Measurements from ENCODE around the gene CCDC27.

The CCDC27 gene

DNA sequence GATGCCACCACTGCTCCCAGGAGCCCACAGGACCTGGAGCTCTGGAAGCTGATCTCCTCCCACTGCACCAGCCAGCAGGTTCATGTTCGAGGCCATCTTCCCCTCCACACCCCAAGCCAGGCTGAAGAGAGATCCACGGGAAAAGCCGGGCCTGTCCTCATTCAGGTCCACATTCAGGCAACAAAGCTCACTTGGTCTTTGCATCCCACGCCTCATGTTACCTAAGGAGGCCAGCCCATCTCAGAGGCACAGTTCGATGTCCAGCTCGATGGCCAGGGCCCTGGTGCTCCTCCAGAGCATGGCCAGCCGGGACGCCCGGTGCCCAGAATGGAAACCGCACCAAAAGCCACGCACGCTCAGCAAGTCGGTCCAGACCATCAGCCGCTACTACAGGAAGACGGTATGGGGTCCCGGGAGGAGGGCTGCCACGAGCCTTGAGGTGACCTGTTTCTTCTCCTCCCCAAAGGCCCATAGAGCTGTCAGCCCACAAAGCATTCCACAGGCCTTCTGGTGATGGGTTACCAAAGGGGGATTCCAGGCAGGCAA lies at the start of gene CCDC27:
CCDC27 (plus strand) TSS at position 51 of the 546 bp plus-strand sequence; CDS start at position 83, 32 bp downstream.
- DNase-seq = no peak

DNA sequence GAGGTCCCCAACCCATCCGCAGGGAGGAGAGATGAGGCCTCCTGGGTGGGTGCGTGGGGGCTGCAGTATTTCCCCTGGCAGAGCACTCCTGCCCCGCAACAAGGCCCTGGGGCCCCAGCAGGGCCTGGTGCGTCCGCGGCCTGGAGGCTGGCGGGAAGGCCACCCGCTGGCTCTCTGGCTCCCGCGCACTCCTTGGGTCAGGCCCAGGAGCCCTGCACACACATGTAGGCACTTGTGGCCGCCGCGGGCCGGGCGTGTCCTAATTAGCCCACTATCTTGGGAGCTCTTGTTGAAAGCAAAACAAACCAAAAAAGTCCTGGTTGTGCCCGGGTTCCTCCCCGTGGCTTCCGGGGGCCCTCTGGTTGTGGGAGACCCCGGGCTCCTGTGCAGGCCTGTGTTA lies 49.7 kb upstream of the CCDC27 start:
- no peak for DNase-seq

DNA sequence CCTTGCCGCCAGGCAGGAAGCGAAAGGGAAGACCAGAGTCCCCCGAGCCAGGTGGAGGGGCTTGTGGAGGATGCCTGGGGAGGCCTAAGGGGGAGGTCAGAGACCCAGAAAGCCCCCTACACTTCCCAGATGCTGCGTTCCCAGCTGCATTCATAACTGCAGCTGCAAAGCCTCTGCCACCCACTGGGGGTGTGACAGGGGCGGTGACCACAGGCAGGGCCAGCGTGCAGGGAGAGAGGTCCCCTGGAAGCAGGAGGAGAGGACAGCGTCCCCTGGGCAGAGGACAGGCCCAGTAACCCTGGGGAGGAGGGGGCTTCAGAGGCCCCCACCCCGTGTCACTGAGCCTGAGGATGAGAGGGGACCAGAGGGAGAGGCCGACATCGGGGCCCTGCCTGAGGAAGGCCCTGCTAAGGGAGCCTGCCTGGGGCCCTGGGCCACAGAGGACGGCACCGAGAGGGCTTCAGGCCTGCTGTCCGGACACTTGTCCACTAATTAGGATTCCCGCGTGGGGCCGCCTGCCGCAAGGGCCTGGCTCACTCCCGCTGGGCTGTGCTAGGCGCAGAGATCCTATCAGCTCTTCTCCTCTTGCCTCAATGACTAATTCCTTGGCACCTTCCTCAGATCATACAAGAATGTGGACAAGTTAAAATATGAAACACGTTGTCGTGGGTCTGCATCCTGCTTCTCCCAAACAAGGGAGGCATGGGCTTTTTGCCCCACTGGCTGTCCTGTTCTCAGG lies 49.1 kb upstream of the CCDC27 start:
- DNase-seq = no peak

DNA sequence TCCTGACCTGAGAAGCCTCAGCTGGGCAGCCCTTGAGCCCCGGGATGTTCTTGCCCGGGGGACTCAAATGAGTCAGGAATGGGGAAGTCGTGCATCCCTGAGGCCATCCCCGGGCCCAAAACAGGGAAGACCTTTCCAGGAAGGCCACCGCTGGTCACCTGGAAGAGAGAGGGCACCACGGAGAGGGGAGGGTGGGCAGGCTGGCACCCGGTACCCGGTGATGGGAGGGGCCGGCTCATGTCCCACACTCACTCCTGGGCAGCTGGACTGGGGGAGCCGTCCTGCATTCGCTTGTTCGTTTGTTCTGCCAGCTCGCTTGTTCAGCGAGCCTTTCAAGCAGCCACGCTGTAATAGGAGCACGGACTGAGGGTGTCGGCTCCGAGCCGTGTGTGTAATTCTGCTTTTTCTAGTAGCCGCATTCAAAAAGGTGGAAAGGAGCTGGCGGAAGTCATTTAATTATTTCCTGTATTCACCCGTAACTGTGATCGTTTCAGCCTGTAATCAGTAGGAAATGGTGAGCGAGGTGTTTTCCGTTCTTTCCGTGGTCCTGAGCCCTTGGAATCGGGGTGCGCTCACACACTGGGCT lies 48.4 kb upstream of the CCDC27 start:
- no peak for DNase-seq

DNA sequence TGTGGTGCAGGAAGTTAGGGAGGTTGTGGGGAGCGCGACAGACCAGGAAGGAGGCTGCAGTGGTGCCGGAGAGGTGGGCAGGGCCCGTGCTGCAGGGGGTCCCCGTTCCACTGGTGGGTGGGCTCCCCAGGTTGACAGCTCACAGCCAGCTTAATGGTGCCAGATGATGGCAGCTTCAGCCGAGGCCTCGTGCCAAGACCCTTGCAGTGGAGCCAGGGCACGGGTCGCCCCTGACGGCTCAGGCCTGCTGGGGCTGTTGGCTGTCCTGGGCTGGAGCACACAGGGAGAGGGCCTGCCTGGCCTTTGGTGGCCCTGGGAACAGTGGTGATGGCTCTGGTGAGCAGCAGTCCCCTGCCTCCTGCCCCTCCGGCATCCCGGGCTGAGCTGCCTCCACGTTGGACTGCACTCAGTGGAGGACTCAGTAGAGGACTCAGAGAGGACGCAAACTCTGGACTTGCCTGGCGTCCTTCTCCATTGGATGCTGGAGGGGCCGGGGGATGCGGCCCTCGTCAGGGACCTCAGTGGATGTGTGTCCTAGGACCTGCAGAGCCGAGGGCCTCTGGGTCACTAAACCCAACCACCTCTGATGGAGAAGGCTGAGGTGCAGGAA lies 46.8 kb upstream of the CCDC27 start:
- no peak for DNase-seq

DNA sequence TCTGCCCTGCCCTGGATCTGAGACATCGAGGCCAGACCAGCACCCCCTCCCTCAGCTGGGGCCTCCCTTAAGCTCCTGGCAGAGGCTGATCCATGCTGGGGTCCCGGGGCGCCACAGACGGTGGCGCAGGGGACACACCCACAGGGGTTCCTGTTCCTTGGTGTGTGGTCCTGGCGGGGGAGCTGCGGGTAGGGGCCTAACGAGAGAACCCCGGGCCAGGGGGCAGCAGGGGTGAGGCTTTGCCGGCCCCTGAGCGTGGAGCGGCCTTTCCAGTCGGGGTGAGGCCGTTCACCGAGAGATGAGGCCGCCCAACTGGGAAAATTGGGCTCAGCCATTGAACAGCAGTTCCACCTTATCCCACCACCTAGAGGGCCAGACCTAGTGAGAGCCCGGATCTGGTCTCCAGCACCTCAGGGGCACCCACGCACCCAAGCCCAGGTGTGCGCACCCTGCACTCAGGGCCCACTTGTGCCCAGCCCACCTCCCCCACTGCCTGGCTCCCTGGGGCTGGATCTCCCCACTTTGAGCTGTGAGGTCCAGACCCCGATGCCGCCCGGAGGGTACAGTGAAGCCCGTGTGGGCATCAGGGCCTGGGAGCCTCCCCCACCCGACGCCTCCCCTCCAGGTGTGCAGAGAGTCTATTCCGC lies 45.5 kb upstream of the CCDC27 start:
- DNase-seq = no peak

DNA sequence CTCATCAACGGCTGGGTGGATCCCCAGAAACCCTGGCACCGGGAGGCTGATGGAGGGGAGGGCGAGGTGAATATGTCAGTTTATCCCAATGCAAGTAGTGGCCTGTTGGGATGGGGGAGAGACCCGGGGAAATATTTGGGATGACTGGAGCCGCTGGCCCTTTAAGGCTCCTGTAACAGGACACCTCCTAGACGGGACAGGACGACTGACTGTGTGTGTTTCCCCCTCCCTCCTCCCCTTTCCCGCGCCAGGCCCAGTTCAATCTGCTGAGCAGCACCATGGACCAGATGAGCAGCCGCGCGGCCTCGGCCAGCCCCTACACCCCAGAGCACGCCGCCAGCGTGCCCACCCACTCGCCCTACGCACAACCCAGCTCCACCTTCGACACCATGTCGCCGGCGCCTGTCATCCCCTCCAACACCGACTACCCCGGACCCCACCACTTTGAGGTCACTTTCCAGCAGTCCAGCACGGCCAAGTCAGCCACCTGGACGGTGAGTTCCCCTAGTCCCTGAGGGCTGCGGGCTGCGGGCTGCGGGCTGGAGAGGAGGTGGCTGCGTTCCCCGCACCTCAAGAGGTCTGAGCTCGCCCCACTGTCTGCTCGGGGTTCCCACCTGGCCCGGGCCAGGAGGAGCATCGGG lies 44.8 kb upstream of the CCDC27 start:
- DNase-seq = no peak

DNA sequence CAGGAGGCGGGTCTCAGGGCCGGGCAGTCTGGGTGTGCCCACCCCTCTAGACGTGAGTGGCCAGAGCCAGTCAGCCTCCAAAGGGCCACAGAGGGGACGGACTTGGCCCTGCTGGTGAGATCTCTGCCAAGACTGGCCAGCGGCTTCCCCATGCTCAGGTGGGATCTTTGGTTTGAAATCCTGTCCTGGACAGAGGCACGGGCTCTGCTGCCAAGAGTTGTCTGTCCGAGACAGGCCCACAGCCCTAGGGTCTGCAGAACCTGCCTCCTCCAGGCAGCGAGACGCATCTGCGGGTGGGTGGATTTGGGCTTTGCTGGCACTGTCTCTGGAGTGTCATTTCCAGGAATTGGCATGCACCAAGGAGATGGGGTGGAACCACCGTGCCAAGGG lies 44.3 kb upstream of the CCDC27 start:
- no peak for DNase-seq

DNA sequence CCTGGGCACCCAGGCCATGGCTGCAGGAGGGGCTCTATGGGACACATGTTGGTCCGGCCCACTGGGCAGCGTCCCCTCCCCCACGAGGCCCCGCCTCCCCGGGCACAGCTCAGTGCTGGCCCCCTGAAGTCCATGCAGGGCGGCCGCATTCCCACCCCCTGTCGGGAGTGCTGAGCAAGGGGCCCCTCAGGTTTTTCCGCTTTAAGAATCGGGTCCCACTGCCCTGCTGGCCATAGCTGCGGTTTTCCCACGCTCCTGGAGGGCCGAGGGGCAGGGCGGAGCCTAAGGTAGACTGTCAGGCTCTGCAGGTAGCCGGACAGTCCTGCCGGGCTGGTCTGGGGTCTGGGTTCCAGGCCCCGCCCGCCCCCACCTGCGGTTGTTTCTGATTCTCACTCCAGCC lies 43.5 kb upstream of the CCDC27 start:
- DNase-seq = no peak

DNA sequence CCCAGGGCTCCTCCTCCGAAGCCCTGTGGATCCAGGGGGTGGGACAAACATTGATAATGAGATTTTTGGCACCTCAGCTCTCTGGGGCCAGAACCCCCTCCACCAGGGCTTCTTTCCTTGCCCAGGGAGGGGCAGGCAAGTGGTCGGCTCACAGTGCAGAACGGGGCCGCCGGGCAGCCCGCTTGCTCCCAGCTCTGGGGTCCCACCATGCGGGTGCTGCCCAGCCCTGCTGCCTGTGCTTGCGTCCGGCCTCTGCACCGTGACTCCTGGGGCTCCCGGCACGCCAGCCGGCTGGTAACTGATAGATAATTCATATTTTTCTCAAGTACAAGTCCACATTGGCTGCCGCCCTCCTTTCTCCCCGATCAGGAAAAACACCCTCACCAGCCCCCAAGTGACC lies 42.0 kb upstream of the CCDC27 start:
- DNase-seq = no peak

DNA sequence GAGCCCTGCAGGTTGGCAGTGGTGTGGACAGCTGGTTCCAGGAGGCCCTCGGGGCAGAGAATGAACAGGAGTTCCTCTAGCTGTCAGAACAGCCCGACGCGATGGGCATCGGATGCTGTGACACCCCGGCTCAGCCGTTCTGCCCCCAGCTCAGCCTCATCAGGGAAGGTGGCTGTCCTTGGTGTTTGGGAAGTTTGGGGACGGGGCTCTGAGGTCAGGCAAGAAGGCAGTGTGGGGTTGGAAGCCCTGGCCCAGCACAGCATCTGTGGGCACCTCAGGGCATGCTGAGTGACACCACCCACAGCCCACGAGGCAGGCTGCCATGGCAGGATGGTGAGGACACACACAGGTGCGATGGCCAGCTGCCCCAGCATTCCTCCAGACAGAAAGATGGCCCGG lies 40.9 kb upstream of the CCDC27 start:
- DNase-seq = no peak

DNA sequence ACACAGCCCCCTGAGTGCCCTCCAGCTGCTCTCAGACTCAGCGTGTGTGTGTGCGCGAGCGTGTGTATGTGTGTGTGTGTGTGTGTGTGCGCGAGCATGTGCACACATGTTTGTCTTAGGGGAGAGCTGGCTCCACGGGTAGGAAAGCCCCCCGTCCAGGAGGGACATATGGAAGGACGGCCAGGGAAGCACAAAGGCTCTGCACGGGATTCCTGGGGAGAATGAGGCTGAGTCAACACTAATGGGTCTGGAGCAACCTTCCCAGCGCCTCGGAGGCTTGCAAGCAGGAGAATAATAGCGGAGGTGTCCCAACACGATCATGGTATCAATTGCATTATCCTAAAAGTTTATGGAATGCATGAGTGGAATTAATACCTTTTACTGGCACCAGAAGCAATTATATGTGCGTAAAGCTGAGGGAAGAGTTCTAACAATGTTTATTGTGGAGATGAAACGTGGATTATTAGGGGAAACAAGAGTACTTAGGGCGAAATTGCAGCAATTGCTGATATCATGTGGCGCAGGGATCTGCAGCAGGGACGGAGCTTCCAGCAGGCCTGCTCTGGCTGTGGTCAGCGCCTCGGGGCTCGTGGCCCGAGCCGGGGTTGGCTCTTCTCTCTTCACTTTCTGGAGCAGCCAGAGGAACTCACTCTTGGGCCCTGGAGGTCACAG lies 40.3 kb upstream of the CCDC27 start:
- no peak for DNase-seq

DNA sequence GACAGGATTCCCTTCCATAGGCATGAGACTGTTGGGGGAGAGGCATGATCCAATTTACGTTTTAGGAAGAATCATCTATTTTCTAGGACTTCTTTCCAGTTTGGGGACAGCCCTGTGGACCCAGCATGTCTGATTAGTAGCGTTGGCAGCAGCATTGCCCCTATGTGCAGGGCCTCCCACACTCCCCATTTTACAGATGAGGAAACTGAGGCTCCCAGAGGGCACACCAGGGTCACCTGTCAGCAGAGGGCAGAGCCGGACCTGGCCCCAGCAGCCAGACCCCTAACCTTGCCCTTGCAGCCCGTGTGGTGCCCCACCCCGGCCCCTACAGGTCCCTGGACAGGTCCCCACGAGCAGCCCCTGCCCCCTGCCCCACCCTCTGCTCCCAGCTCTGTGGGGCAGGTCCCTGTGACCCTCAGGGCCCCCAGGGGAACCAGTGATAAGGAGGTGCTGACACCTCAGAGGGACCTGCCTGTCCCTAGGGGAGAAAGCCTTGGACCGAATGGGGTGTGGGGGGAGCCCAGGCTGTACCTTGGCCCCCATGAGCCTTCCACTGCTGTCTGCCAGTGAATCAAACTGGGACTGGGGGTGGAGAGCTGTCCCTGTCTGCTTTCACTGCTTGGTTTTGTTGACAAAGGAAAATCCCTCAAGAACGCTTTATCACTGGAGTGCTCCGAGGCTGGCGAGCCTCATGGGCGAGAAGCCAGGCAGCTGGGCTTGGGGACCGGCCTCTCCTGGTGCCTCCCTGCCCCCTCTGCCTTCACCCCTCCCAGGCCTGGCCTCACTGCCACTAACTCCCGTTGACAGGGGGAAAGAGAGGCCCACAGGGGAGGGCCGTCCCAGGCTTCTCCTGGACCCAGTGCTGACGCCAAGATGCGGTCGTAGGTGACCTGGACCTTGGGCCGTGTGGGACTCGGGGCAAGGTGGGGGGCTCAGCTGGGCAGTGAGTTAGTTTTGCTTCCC lies 39.4 kb upstream of the CCDC27 start:
- no peak for DNase-seq

DNA sequence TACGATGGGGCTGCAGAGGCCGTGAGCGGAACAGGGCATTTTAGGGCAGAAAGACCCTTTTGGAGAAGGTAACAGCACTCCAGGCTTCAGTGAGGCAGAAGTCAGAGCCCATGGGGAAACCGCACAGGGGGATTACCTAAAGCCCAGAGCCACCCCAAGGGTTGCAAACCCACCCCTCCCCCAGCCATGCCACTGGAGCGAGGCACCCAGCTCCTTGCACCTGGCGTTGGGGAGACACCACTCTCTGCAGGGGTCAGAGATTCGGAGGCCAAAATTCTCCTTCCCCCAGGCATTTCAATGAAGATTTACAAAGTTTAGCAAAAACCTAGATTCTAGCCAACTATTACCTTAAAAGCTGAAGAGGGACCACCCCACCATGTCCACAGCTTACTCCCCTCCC lies 38.4 kb upstream of the CCDC27 start:
- no peak for DNase-seq

DNA sequence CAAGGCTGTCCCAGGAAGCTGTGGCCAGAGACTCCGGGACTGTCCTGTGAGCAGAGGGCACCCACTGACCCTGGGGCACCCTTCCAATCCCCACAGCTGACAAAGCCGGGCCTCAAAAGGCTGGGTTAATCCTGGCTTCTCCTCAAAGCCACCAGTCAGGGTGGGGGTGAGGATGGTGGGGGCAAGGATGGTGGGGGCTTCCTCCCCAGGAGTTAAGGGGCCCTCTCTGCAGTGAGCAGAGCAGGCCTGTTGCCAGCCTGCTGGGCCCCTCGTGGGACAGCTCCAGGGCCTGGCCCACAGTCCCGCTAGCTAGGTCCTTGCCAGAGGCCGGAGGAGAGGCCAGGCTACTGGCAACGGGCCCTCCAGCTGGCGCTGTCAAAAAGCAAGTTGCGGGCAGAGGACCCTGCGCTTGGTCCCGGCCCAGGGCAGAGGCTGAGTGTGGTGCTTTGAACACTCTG lies 37.9 kb upstream of the CCDC27 start:
- DNase-seq = no peak

DNA sequence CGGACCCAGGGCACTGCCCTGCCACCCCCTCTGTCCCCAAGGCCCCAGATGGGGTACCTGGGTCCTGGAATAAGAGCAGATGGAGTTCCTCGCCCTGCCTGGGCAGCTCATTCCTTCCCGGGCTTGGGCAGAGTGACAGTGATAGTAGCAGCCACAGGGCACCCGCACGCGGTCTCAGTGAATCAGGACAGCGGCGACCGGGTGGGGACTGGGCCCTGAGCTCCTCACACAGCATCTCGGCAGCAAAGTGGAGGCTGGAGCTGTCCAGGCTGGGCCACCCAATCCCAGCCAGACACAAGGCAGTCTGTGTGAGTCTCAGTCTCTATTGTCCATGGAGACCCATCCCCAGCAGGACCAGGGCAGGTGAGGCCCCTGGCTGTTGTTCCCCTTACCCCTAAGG lies 37.4 kb upstream of the CCDC27 start:
- no peak for DNase-seq

DNA sequence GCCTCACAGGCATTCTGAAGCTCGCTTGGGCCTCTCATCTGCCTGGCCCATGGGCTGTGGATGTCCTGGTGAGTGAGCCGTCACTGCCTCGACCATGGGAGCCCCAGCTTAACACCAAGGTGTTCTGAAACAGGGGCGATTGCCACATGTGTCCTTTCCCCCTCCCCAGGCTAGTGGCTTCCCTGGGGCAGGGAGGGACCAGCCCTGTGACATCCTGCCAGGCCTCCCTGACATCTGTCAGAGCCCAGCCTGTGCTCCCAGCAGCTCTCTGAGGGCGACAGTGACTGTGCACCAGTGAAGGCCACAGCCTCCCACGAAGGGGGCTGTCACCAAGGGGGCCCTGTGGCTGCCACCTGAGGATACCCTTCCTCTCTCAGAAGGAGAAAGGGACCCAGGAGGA lies 35.9 kb upstream of the CCDC27 start:
- no peak for DNase-seq

DNA sequence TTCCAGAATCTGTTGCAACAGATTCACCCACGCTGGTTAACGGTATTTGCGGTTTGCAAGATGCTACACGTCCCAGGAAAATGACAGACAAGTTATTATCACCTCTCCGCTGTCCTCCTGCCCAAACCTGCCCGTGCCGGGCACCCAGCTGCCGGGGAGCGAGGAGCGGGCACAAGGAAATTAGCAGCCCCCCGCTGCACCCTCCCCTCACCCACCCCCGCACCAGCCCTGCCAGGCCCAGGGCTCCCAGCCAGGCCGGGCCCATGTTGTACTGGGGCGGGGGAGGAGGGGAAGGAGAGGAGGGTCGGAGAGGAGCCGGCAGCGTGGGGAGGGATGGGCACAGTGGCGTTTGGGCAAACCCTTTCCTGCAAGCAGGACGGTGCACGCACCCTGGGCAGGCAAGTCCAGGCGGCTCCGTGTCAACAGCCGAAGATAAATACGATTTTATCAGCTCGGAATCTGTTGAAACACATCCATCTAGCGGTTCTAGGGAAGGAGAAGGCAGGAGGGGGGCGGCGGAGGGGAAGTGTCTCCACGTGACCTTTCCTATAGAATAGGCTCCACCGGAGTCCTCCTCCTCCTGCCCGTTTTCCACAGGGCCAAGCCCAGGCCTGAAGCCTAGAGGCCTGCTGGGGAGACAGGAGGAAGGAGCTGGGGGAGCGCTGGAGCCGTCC lies 35.1 kb upstream of the CCDC27 start:
- no peak for DNase-seq

DNA sequence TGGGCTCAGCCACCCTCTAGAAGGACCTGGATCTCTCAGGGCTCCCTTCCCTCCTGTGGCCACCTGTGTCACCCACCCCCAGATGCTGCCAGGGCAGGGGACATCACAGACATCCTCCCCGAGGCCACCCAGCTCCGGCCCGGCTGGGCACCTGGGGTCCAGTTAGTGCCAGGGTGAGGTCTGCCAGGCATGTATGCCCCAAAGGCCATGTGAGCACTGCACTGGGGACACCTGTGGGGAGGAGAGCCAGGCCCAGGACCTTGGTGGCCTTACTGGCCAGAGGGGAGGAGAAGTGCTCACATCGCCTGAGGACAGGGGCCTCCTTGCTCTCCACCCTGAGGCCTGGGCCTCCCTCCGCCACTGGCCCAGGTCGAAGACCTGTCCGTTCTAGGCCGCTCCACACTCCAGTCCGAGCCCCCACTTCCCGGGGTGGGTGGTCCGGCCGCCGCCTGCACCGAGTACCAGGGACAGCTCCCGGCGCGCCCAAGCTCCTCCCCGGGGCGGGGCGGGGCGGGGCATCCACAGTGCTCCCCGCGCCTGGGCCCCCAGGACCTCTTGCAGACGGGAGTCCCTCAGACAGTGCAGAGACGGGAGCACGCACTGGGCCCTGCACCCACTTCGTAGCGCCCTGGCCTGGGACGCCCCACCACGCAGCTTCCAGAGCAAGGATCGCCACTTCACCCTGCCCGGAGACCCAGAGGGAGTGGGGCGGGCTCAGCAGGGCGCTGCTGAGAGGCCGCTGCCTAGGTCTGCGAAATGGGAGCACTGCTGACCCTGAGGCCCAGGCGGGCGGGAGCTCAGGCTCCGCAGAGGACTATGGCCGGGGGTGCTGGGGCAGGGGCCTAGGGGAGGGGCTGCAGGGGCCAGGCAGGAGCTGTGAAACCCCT lies 34.3 kb upstream of the CCDC27 start:
- DNase-seq = no peak

DNA sequence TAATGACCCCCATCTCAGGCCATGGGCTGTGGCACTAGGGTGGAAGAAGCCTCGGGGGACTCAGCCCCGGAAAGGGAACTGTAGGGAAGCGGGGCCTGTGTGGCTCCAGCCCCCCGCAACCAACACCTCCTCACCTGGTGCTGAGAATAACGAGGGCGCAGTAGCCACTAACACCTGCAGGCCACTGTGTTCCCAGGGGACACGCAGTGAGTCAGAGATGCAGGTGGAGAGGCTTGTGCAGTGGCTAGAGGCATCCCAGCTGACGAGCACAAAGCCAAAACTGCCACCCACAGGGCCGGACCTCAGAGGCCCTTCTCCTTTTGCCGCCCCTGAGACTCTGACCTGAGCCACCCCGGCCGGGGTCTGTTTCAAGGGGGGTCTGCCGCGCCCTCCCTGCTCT lies 33.5 kb upstream of the CCDC27 start:
- DNase-seq = no peak

Data from CD4-positive, alpha-beta T cell treated with Interleukin-4 for 4 hours (primary cell).